HL-60 (cell line): ENCODE data around the gene YWHAG.

ENCODE experiments used
- DNase-seq, 2 experiments: peaks; one replicate each; pipeline ENCODE4 v3.0.0-alpha.2; 2010 to 2020; ENCODE audit warnings: low read depth in 1 of 2, low spot score in 1 of 2
- H3K27ac ChIP-seq: fragments of 250-450 bp; sonication (Bioruptor Pico); replicated peaks from 2 replicates; pipeline ENCODE4 v1.5.1; 2020; ENCODE audit warnings: mild to moderate bottlenecking, moderate library complexity
- H3K27me3 ChIP-seq: fragments of 250-450 bp; sonication (Bioruptor Pico); 2 replicates; pipeline ENCODE4 v1.5.1; 2021; ENCODE audit warnings: mild to moderate bottlenecking, moderate library complexity; ENCODE audit not compliant: insufficient read depth, poor library complexity, severe bottlenecking
- H3K4me3 ChIP-seq: replicated peaks from 2 replicates; pipeline ENCODE4 v1.5.1; 2011; ENCODE audit warnings: mild to moderate bottlenecking, control low read depth, low read length; ENCODE audit not compliant: insufficient read depth
- CTCF ChIP-seq: IDR thresholded peaks from one replicate; pipeline ENCODE4 v1.5.1; 2011; ENCODE audit warnings: low read length, control low read depth, inconsistent platforms; ENCODE audit not compliant: insufficient read depth
- GABPA ChIP-seq: IDR thresholded peaks from 2 replicates; pipeline ENCODE4 v1.6.1; 2012; ENCODE audit warnings: low read depth
- POLR2AphosphoS5 ChIP-seq: IDR thresholded peaks from 2 replicates; pipeline ENCODE4 v1.6.1; 2012; ENCODE audit warnings: low read depth
- REST ChIP-seq: IDR thresholded peaks from 2 replicates; pipeline ENCODE4 v1.6.1; 2012; ENCODE audit warnings: low read depth; ENCODE audit not compliant: insufficient replicate concordance
- SPI1 ChIP-seq: IDR thresholded peaks from 2 replicates; pipeline ENCODE4 v1.6.1; 2012; ENCODE audit warnings: low read depth, mild to moderate bottlenecking, borderline replicate concordance

YWHAG gene

GRCh38 chr7:76343931-76344321 lies 14.9 kb downstream of the YWHAG start:
- no peaks in the 10 kb centered on the region for H3K27me3 ChIP-seq
- no peak for TF ChIP-seq GABPA
- TF ChIP-seq REST: no peak
- no peak for TF ChIP-seq SPI1
- TF ChIP-seq CTCF: no peak
- TF ChIP-seq POLR2AphosphoS5: no peak
- DNase-seq: no peak
- no peak overlapping the region for H3K4me3 ChIP-seq
- no peak overlapping the region for H3K27ac ChIP-seq

- no peaks in the 10 kb centered on the region for H3K27me3 ChIP-seq
- TF ChIP-seq CTCF (no peak), SPI1 (no peak), POLR2AphosphoS5 (no peak), GABPA (no peak), REST (no peak)
- DNase-seq: no peak
- no peak overlapping the region for H3K27ac ChIP-seq
- H3K4me3 ChIP-seq: no peak overlapping the region
Observed at GRCh38 chr7:76343294-76343930, 15.4 kb downstream of the YWHAG start.

GRCh38 chr7:76342222-76342621 lies 16.6 kb downstream of the YWHAG start:
- DNase-seq: no peak
- TF ChIP-seq POLR2AphosphoS5: no peak
- no peaks in the 10 kb centered on the region for H3K27me3 ChIP-seq
- H3K4me3 ChIP-seq: no peak overlapping the region
- no peak overlapping the region for H3K27ac ChIP-seq

GRCh38 chr7:76340617-76341131 lies 18.1 kb downstream of the YWHAG start:
- TF ChIP-seq REST (no peak), POLR2AphosphoS5 (no peak)
- Histone ChIP-seq H3K4me3 (no peak overlapping the region), H3K27ac (no peak overlapping the region), H3K27me3 (no peaks in the 10 kb centered on the region)
- DNase-seq: no peak
